LNCaP clone FGC (cell line): Measurements from ENCODE around the gene NCS1.

Experiments used
- DNase-seq: peaks from one replicate; pipeline ENCODE4 v3.0.0-alpha.2; 2011; ENCODE audit warnings: low read depth
- H3K4me3 ChIP-seq: 2 replicates; pipeline ENCODE4 v1.5.1; 2011; ENCODE audit warnings: mild to moderate bottlenecking, low read depth, low read length, control low read depth
- TF ChIP-seq, protein P1 (sequence below): IDR thresholded peaks from 2 replicates; pipeline ENCODE4 v1.5.1; 2012; ENCODE audit warnings: mild to moderate bottlenecking; ENCODE audit not compliant: control insufficient read depth, insufficient read depth; ENCODE audit errors: extremely low read depth

The NCS1 gene

GRCh38 chr9:130180516-130180915, 8.3 kb downstream of the NCS1 start:
- H3K4me3 ChIP-seq: no peak overlapping the region
- DNase-seq: no peak
- TF ChIP-seq, protein P1, sequence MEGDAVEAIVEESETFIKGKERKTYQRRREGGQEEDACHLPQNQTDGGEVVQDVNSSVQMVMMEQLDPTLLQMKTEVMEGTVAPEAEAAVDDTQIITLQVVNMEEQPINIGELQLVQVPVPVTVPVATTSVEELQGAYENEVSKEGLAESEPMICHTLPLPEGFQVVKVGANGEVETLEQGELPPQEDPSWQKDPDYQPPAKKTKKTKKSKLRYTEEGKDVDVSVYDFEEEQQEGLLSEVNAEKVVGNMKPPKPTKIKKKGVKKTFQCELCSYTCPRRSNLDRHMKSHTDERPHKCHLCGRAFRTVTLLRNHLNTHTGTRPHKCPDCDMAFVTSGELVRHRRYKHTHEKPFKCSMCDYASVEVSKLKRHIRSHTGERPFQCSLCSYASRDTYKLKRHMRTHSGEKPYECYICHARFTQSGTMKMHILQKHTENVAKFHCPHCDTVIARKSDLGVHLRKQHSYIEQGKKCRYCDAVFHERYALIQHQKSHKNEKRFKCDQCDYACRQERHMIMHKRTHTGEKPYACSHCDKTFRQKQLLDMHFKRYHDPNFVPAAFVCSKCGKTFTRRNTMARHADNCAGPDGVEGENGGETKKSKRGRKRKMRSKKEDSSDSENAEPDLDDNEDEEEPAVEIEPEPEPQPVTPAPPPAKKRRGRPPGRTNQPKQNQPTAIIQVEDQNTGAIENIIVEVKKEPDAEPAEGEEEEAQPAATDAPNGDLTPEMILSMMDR: no peak

- no peak overlapping the region for H3K4me3 ChIP-seq
- TF ChIP-seq, protein P1: no peak
- no peak for DNase-seq
Measured at GRCh38 chr9:130181678-130182380, 9.6 kb downstream of the NCS1 start.

GRCh38 chr9:130182381-130182909, 10.2 kb downstream of the NCS1 start:
- H3K4me3 ChIP-seq: no peak overlapping the region
- DNase-seq: no peak
- TF ChIP-seq, protein P1: no peak

DNA sequence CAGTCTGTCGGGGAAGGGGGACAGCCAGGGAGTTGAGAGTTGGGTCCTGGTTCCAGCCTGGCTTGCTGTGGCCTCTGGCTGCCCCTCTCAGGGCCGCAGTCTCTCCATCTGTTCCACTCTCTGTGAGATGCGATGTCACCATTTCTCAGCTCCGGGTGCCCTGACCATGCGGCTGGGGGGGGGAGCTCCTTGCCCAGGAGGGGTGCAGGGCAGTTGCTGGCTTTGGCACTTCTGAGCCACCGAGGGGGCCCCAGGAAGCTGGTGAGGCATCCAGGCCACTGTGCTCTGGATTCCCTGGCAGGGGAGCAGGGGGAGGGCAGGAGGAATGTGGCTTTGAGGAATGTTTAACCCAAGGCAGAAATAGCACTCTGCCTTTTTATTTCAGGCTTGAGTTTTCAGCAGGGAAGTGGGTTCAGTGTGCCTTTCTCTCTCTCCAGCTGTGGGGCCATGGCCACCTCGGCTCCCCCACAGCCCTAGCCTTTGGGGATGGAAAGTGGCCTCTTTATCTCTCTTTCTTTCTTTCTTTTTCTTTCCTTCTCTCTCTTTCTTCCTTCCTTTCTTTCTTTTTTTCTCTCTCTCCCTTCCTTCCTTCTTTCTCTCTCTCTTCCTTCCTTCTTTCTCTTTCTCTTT, 11.0 kb downstream of the NCS1 start:
- TF ChIP-seq, protein P1: no peak
- no peak for DNase-seq
- H3K4me3 ChIP-seq: no peak overlapping the region

- H3K4me3 ChIP-seq: no peak overlapping the region
- TF ChIP-seq, protein P1: no peak
- DNase-seq: no peak
Measured at GRCh38 chr9:130185017-130185416, 12.8 kb downstream of the NCS1 start.

DNA sequence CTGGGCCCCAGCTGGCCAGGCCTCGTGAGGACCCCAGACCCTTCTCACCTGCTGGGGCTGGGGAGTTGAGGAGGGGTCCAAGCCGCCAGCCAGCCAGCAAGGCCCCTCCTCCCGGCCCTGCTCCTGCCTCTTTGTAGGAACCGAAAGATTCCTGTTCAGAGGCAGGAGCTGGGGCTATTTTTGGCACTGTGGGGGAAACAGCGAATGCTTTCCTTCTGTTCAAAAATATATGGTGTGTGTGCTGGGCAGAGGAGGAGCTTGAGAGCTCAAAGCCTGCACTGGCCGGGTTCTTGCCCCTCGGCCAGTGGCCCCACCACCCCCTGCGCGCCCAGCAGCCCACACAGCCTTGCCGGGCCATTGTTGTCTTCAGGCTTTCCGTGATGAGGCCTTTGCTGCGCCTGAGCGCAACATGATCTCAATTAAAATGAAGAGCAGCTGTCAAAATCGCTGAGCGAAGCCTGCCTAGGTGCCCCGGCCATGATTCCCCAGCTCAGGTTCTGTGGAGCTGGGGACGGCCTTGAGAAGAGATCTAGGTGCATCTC, 13.4 kb downstream of the NCS1 start:
- DNase-seq: no peak
- H3K4me3 ChIP-seq: no peak overlapping the region
- TF ChIP-seq, protein P1: no peak
